ENCODE measurements around the gene TAS2R60.
"Not testable (repeated sequence)": the region's sequence is repeated elsewhere in the genome, so short reads cannot be mapped to it uniquely, and the experiment has no call there.

The TAS2R60 gene

DNA sequence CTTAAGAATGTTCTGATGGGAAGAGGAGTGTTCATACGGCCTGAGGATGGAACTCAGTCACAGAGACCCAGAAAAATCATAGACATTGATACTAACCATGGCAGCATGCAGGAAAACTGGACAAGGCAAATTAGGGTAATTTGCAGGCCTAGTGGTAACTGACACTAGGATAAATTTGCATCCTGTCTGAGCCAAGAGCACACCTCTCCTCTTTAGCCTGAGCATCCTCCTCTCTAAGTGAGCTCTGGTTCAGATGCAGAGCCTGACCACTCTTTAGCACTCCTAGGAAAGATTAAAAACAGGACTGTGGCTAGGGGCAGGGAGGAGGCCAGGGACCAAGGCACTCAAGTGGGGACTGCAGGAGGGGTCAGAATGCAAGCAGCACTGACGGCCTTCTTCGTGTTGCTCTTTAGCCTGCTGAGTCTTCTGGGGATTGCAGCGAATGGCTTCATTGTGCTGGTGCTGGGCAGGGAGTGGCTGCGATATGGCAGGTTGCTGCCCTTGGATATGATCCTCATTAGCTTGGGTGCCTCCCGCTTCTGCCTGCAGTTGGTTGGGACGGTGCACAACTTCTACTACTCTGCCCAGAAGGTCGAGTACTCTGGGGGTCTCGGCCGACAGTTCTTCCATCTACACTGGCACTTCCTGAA, 34.4 kb downstream of the TAS2R60 start, which contains the start of gene TAS2R41:
Gene TAS2R41, plus strand, starts transcription at position 373 of the 650 bp plus-strand sequence. Its CDS starts 0 bp downstream, at position 373.
- TF ChIP-seq, protein P1, sequence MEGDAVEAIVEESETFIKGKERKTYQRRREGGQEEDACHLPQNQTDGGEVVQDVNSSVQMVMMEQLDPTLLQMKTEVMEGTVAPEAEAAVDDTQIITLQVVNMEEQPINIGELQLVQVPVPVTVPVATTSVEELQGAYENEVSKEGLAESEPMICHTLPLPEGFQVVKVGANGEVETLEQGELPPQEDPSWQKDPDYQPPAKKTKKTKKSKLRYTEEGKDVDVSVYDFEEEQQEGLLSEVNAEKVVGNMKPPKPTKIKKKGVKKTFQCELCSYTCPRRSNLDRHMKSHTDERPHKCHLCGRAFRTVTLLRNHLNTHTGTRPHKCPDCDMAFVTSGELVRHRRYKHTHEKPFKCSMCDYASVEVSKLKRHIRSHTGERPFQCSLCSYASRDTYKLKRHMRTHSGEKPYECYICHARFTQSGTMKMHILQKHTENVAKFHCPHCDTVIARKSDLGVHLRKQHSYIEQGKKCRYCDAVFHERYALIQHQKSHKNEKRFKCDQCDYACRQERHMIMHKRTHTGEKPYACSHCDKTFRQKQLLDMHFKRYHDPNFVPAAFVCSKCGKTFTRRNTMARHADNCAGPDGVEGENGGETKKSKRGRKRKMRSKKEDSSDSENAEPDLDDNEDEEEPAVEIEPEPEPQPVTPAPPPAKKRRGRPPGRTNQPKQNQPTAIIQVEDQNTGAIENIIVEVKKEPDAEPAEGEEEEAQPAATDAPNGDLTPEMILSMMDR (IDR thresholded peaks at IDR 0.05; ENCODE audit: insufficient read depth, low read length, missing control alignments), result no peak
- CTCF ChIA-PET, result no interaction called here
- no peak for DNase-seq (ENCODE audit: low read depth, low spot score)
- no peak within 1 kb of the TSS for H3K4me3 ChIP-seq (ENCODE audit: low read depth, low read length)
- POLR2A ChIA-PET, result no interaction called here

DNA sequence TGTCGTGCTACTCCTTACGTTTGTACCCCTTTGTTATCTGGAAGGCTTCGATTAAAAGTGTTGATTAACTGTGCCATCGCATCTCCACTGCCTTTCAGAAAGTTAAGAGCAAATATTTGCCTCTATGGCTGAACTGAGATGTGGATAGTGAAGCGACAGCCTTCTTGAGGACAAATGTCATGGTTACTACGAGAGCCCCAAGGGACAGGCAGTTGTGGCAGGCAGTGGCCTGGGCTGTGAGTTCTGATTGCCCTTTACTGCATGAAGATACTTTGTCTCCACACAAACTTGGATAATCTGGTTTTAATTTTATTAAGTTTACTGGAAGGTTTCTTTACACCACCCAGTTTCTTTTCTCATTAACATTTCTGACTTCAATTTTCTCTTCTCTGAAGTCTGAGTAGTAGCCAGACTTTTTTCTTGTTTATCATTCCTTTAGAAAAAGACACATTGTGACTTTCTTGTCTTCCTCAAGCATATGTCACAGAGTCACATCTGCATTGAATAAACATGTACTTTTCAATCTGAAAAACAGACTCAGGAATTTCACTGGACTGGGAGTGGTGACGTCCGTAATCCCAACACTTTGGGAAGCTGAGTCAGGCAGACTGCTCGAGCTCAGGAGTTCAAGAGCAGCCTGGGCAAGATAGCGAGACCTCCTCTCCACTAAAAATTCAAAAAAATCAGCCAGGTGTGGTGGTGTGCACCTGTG, 36.0 kb downstream of the TAS2R60 start:
- TF ChIP-seq, protein P1 (IDR thresholded peaks at IDR 0.05; ENCODE audit: insufficient read depth, low read length, missing control alignments), result no peak
- ChIA-PET CTCF (interaction anchor here (3.2 kb wide), 1 partner anchor 12 kb away, joined by 20 read pairs; no protein-coding TSS in a partner anchor), POLR2A (no interaction called here)
- DNase-seq (ENCODE audit: low read depth, low spot score), result no peak
- H3K4me3 ChIP-seq (ENCODE audit: low read depth, low read length), result no peak overlapping the region

DNA sequence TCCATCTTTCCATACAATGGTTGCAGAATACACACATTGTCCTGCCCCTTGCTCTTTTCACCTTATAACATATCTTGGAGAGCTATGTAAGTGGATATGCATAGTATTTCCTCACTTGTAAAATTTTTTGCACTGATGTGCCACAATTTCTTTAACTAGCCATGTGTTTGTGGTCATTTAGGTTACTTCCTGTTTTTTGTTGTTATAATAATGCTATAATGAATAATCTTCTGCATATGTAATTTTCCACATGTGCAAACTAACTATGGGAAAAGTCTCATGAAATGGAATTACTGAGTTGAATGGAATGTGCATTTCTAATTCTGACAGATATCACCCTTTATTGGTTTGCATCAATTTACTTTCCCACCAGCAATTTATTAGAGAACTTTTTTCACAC, 37.2 kb downstream of the TAS2R60 start:
- no peak for DNase-seq (ENCODE audit: low read depth, low spot score)
- CTCF ChIA-PET, result interaction anchor here (1.0 to 3.2 kb wide), 2 partner anchors 11 to 240 kb away, joined by 5 to 20 read pairs; no protein-coding TSS in a partner anchor

DNA sequence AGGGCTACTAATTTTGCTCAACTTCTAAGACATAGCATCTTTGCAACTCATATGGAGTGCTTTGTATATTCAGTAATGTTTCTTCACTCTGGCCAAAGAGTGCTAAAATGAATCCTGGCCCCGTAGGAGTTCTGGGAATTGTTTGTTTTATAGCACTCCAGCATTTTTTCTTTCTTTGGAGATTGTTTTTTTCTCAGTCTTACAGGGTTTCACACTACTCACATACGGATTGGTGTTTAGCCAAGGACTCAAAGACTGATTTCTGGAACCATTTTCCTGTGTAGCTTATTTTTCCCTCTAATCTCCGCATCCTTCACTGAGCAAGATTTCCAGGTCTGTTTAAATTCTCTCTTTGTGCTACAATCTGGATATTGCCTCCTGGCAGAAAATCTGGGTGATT, 40.9 kb downstream of the TAS2R60 start:
- POLR2A ChIA-PET, result no interaction called here
- CTCF ChIA-PET, result interaction anchor here (1.9 kb wide), 1 partner anchor 8 kb away, joined by 5 read pairs; no protein-coding TSS in a partner anchor
- no peak for DNase-seq (ENCODE audit: low read depth, low spot score)
- TF ChIP-seq, protein P1 (IDR thresholded peaks at IDR 0.05; ENCODE audit: insufficient read depth, low read length, missing control alignments), result no peak
- H3K4me3 ChIP-seq (ENCODE audit: low read depth, low read length), result no peak overlapping the region

More for the DNA sequence above, 37.2 kb downstream of the TAS2R60 start:
- TF ChIP-seq, protein P1 (IDR thresholded peaks at IDR 0.05; ENCODE audit: insufficient read depth, low read length, missing control alignments), result no peak
- POLR2A ChIA-PET, result no interaction called here
- no peak overlapping the region for H3K4me3 ChIP-seq (ENCODE audit: low read depth, low read length)

DNA sequence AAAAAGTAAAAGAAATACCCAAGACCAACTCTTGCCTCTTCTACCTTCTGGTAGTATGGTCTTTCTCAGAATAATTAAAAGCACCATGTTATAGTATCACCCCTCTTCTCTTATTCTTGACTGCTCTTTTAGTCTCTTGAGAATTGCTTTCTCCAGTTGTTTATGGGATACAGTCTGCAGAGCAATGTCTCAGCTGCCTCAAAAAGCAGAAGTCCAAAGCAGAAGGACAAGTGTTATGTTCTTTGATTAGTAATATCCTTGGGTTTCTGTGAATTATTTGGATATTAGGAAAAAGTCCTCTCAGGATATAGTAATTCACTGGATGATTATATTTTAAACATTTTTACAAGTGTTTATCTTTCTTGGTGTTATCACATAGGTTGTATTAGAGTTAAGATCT, 41.8 kb downstream of the TAS2R60 start:
- CTCF ChIA-PET, result interaction anchor here (1.4 to 1.6 kb wide), 2 partner anchors 28 to 68 kb away, joined by 4 to 8 read pairs; no protein-coding TSS in a partner anchor
- no peak for DNase-seq (ENCODE audit: low read depth, low spot score)
- TF ChIP-seq, protein P1 (IDR thresholded peaks at IDR 0.05; ENCODE audit: insufficient read depth, low read length, missing control alignments), result no peak
- POLR2A ChIA-PET, result no interaction called here
- H3K4me3 ChIP-seq (ENCODE audit: low read depth, low read length), result no peak overlapping the region

DNA sequence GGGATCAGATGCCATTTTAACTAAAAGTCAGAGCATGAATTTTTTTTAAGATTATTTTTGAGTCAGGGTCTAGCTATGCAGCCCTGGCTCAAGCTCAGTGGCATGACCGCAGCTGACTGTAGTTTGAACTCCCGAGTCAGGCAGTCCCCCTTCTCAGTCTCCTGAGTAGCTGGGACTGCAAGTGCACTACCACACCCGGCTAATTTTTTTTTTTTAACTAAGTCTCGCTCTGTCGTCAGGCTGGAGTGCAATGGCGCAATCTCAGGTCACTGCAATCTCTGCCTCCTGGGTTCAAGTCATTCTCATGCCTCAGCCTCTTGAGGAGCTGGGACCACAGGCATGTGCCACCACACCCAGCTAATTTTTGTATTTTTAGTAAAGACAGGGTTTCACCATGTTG, 42.2 kb downstream of the TAS2R60 start:
- no peak for DNase-seq (ENCODE audit: low read depth, low spot score)
- ChIA-PET POLR2A (no interaction called here), CTCF (interaction anchor here (0.7 to 1.6 kb wide), 4 partner anchors 11 to 245 kb away, joined by 4 to 8 read pairs (median 4); no protein-coding TSS in a partner anchor)
- TF ChIP-seq, protein P1 (IDR thresholded peaks at IDR 0.05; ENCODE audit: insufficient read depth, low read length, missing control alignments), result no peak
- H3K4me3 ChIP-seq (ENCODE audit: low read depth, low read length), result no peak overlapping the region

DNA sequence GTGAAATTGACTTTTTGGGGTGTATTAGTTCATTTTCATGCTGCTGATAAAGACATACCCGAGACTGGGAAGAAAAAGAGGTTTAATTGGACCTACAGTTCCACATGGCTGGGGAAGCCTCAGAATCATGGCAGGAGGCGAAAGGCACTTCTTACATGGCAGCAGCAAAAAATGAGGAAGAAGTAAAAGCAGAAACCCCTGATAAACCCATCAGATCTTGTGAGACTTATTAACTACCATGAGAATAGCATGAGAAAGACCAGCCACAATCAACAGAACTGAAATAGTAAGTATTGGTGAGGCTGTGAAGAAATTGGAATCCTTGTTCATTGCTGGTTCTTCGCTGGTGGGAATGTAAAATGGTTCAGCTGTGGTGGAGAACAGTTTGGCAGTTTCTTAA, 43.0 kb downstream of the TAS2R60 start:
- CTCF ChIA-PET, result interaction anchor here (0.7 to 2.1 kb wide), 5 partner anchors 10 to 246 kb away, joined by 4 to 8 read pairs (median 4); no protein-coding TSS in a partner anchor
- POLR2A ChIA-PET; H3K4me3 ChIP-seq (ENCODE audit: low read depth, low read length); DNase-seq (ENCODE audit: low read depth, low spot score): not testable (repeated sequence)

Measured in AG04449 (cell line).